Gastroesophageal sphincter (tissue), 3 donors: ENCODE measurements around the gene CFAP410.

Experiments used
- POLR2A ChIP-seq, 2 donors: fragments of 450-650 bp; IDR thresholded peaks; one replicate each; pipeline ENCODE4 v1.6.1; 2017; ENCODE audit warnings: antibody characterized with exemption in 2 of 2, mild to moderate bottlenecking in 2 of 2, moderate library complexity in 1 of 2
- TF ChIP-seq, protein P1 (sequence below), 4 experiments: fragments of 200-600 bp in 2 of 4; fragments of 450-650 bp in 2 of 4; sonication (generic) in 1 of 4; IDR thresholded peaks; one replicate each; pipeline ENCODE4 v1.5.1; 2017 to 2019; ENCODE audit warnings: antibody characterized with exemption in 4 of 4, mild to moderate bottlenecking in 2 of 4, moderate library complexity in 2 of 4

DNA sequence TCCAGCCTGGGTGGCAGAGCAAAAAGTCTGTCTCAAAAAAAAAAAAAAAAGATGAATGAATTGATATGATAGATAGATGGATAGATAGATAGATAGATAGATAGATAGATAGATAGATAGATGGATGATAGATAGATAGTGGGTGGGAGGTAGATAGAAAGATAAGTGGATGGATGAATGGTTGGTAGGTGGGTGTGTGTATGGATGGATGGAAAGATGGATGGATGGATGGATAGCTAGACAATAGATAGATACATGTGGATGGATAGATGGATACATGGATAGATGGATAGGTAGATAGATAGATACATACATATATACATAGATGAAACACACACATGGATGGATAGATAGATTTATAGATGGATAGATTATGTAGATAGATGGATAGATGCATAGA, 42.7 kb upstream of the CFAP410 start:
- TF ChIP-seq, protein P1, sequence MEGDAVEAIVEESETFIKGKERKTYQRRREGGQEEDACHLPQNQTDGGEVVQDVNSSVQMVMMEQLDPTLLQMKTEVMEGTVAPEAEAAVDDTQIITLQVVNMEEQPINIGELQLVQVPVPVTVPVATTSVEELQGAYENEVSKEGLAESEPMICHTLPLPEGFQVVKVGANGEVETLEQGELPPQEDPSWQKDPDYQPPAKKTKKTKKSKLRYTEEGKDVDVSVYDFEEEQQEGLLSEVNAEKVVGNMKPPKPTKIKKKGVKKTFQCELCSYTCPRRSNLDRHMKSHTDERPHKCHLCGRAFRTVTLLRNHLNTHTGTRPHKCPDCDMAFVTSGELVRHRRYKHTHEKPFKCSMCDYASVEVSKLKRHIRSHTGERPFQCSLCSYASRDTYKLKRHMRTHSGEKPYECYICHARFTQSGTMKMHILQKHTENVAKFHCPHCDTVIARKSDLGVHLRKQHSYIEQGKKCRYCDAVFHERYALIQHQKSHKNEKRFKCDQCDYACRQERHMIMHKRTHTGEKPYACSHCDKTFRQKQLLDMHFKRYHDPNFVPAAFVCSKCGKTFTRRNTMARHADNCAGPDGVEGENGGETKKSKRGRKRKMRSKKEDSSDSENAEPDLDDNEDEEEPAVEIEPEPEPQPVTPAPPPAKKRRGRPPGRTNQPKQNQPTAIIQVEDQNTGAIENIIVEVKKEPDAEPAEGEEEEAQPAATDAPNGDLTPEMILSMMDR (IDR thresholded peaks at IDR 0.05), result no peak
- no peak for TF ChIP-seq POLR2A (IDR thresholded peaks at IDR 0.05)
